H1 (cell line): ENCODE data around the gene PLA2G4D. TPM values are rescaled to one million over a fixed set of nuclear protein-coding genes. Genes with fewer than 3 reads are reported as not detected.
A peak's percentile ranks its signal among the peaks of the same experiment; 100 is the strongest.

ENCODE experiments used
- CTCF ChIA-PET: fragments of 300-600 bp; sonication (Branson Sonifier 250); formaldehyde crosslinking; loops from one replicate; lab custom pipeline; 2021; ENCODE audit not compliant: partially characterized antibody; lab: Charles Lee
- POLR2A ChIA-PET: fragments of 300-600 bp; sonication (Branson Sonifier 250); formaldehyde crosslinking; loops from one replicate; lab custom pipeline; 2021; ENCODE audit warnings: inconsistent platforms; ENCODE audit not compliant: partially characterized antibody; lab: Charles Lee
- DNase-seq, 2 experiments: peaks; one replicate each; pipeline versions ENCODE4 v3.0.0 to v3.0.0-alpha.2; 2010 to 2022; ENCODE audit warnings: low spot score in 2 of 2, low read depth in 1 of 2, mixed read lengths in 1 of 2
- FAIRE-seq: peaks from 2 replicates; lab custom pipeline; 2011; peaks lifted over from hg19 to GRCh38; lab: Jason Lieb, UNC
- H2AFZ ChIP-seq: 2 replicates; pipeline ENCODE4 v1.8.1; 2012; ENCODE audit warnings: low read length, inconsistent platforms
- H2AK5ac ChIP-seq: 2 replicates; pipeline ENCODE4 v1.6.1; 2013; ENCODE audit warnings: low read depth, low read length
- H2BK120ac ChIP-seq: replicated peaks from 2 replicates; pipeline ENCODE3; 2013; ENCODE audit warnings: low read depth, low read length, inconsistent platforms
- H2BK12ac ChIP-seq: 2 replicates; pipeline ENCODE4 v1.6.1; 2013; ENCODE audit warnings: low read depth, low read length
- H2BK15ac ChIP-seq: 2 replicates; pipeline ENCODE4 v1.6.1; 2013; ENCODE audit warnings: low read length
- H2BK20ac ChIP-seq: 2 replicates; pipeline ENCODE4 v1.6.1; 2013; ENCODE audit warnings: low read length
- H2BK5ac ChIP-seq: 2 replicates; pipeline ENCODE4 v1.6.1; 2013; ENCODE audit warnings: low read depth, low read length
- H3K14ac ChIP-seq: 2 replicates; pipeline ENCODE4 v1.6.1; 2013; ENCODE audit warnings: inconsistent platforms; ENCODE audit not compliant: insufficient read length
- H3K18ac ChIP-seq: 2 replicates; pipeline ENCODE4 v1.6.1; 2013; ENCODE audit warnings: low read length; ENCODE audit errors: extremely low read depth
- H3K23ac ChIP-seq: 2 replicates; pipeline ENCODE4 v1.6.1; 2013; ENCODE audit warnings: inconsistent platforms; ENCODE audit not compliant: insufficient read length
- H3K23me2 ChIP-seq: 2 replicates; pipeline ENCODE4 v1.6.1; 2013; ENCODE audit warnings: low read depth, low read length
- H3K27ac ChIP-seq: 2 replicates; pipeline ENCODE4 v1.6.1; 2011; ENCODE audit warnings: low read depth, low read length, inconsistent platforms
- H3K27me3 ChIP-seq, 4 experiments: replicated peaks in 1 of 4; 1 replicate in 1 of 4; 2 replicates in 3 of 4; pipeline versions ENCODE4 v1.6.1 to v1.8.1; 2011 to 2013; ENCODE audit warnings: low read length in 3 of 4, mild to moderate bottlenecking in 3 of 4, inconsistent platforms in 2 of 4, mixed read lengths in 2 of 4, moderate library complexity in 1 of 4; ENCODE audit not compliant: control insufficient read depth in 3 of 4, insufficient read depth in 3 of 4; ENCODE audit errors: extremely low read depth in 1 of 4
- H3K36me3 ChIP-seq, 4 experiments: 2 replicates each; pipeline versions ENCODE4 v1.6.1 to v1.8.1; 2011 to 2013; ENCODE audit warnings: mild to moderate bottlenecking in 4 of 4, low read length in 3 of 4, moderate library complexity in 2 of 4, control low read depth in 1 of 4, inconsistent platforms in 1 of 4; ENCODE audit not compliant: insufficient read depth in 4 of 4, control insufficient read depth in 2 of 4
- H3K4ac ChIP-seq: replicated peaks from 2 replicates; pipeline ENCODE3; 2013; ENCODE audit warnings: low read length, low read depth, mixed read lengths, inconsistent platforms; ENCODE audit not compliant: insufficient read length
- H3K4me1 ChIP-seq, 4 experiments: replicated peaks in 1 of 4; 1 replicate in 1 of 4; 2 replicates in 3 of 4; pipeline versions ENCODE4 v1.6.1 to v1.8.1; 2011 to 2013; ENCODE audit warnings: low read length in 3 of 4, inconsistent platforms in 2 of 4, mixed read lengths in 1 of 4; ENCODE audit not compliant: insufficient read depth in 4 of 4, control insufficient read depth in 3 of 4
- H3K4me2 ChIP-seq, 2 experiments: 2 replicates each; pipeline versions ENCODE4 v1.6.1 to v1.8.1; 2011 to 2013; ENCODE audit warnings: low read depth in 2 of 2, low read length in 2 of 2, control low read depth in 1 of 2, inconsistent platforms in 1 of 2, mild to moderate bottlenecking in 1 of 2; ENCODE audit not compliant: insufficient read depth in 1 of 2
- H3K4me3 ChIP-seq, 4 experiments: fragments of 200-600, 300-600 bp in 1 of 4; sonication (generic), shearing (Covaris generic), sonication (Bioruptor Twin) in 1 of 4; 2 replicates each; pipeline versions ENCODE4 v1.5.1 to v1.8.1; 2011 to 2016; ENCODE audit warnings: low read length in 4 of 4, low read depth in 3 of 4, control low read depth in 2 of 4, inconsistent platforms in 2 of 4, mild to moderate bottlenecking in 2 of 4, mixed read lengths in 1 of 4, moderate library complexity in 1 of 4; ENCODE audit not compliant: insufficient read depth in 2 of 4; ENCODE audit errors: extremely low read depth in 1 of 4
- H3K56ac ChIP-seq: replicated peaks from 2 replicates; pipeline ENCODE3; 2013; ENCODE audit warnings: low read depth, mild to moderate bottlenecking, mixed read lengths, low read length, inconsistent platforms; ENCODE audit not compliant: insufficient read length
- H3K79me1 ChIP-seq: 2 replicates; pipeline ENCODE4 v1.6.1; 2013; ENCODE audit warnings: low read depth, low read length, control low read depth
- H3K79me2 ChIP-seq, 2 experiments: 2 replicates each; pipeline versions ENCODE4 v1.6.1 to v1.8.1; 2012 to 2013; ENCODE audit warnings: low read length in 2 of 2, mild to moderate bottlenecking in 2 of 2, inconsistent platforms in 1 of 2; ENCODE audit not compliant: insufficient read depth in 2 of 2, control insufficient read depth in 1 of 2
- H3K9ac ChIP-seq, 4 experiments: replicated peaks in 1 of 4; 1 replicate in 1 of 4; 2 replicates in 3 of 4; pipeline versions ENCODE4 v1.6.1 to v1.8.1; 2011 to 2013; ENCODE audit warnings: low read depth in 3 of 4, low read length in 3 of 4, control low read depth in 2 of 4, mild to moderate bottlenecking in 2 of 4, moderate library complexity in 2 of 4, inconsistent platforms in 1 of 4; ENCODE audit errors: extremely low read depth in 1 of 4
- H3K9me3 ChIP-seq, 2 experiments: 2 replicates each; pipeline versions ENCODE4 v1.6.1 to v1.8.1; 2012 to 2013; ENCODE audit warnings: mild to moderate bottlenecking in 2 of 2, moderate library complexity in 2 of 2, control low read depth in 1 of 2, inconsistent platforms in 1 of 2, low read depth in 1 of 2, low read length in 1 of 2, mixed read lengths in 1 of 2; ENCODE audit not compliant: insufficient read depth in 2 of 2
- H4K20me1 ChIP-seq, 2 experiments: replicated peaks in 1 of 2; 2 replicates each; pipeline versions ENCODE3 to v1.8.1; 2011 to 2013; ENCODE audit warnings: inconsistent platforms in 2 of 2, low read length in 2 of 2, mild to moderate bottlenecking in 1 of 2; ENCODE audit not compliant: insufficient read depth in 2 of 2, control insufficient read depth in 1 of 2
- H4K5ac ChIP-seq: 2 replicates; pipeline ENCODE4 v1.6.1; 2013; ENCODE audit warnings: low read length, low read depth, mixed read lengths, inconsistent platforms; ENCODE audit not compliant: insufficient read length
- H4K8ac ChIP-seq: 2 replicates; pipeline ENCODE4 v1.8.0; 2013; ENCODE audit warnings: mild to moderate bottlenecking, moderate library complexity, low read length, inconsistent platforms; ENCODE audit not compliant: insufficient read depth; ENCODE audit errors: extremely low read depth
- H4K91ac ChIP-seq: replicated peaks from 2 replicates; pipeline ENCODE3; 2013; ENCODE audit warnings: low read length, mixed read lengths, inconsistent platforms; ENCODE audit not compliant: insufficient read length
- CBX5 ChIP-seq: fragments of 300-800, 300-1000 bp; sonication (generic); IDR thresholded peaks from 2 replicates; pipeline ENCODE4 v1.7.1; 2016; ENCODE audit warnings: antibody characterized with exemption, low read length, low read depth
- WGBS, 2 experiments: shearing (Covaris generic) in 1 of 2; methylation state at CpG; one replicate each; pipeline versions ENCODE4 v1.1.6 to v1.1.7; 2013 to 2015; ENCODE audit warnings: low lambda C conversion rate in 2 of 2, mixed read lengths in 2 of 2, inconsistent platforms in 1 of 2, low coverage in 1 of 2, missing lambda C conversion rate in 1 of 2; ENCODE audit not compliant: insufficient replicate concordance in 2 of 2, insufficient coverage in 1 of 2, insufficient read length in 1 of 2; ENCODE audit errors: extremely low coverage in 1 of 2, missing lambda C conversion rate in 1 of 2; 5-methylcytosine and 5-hydroxymethylcytosine counted together
- polyA plus RNA-seq, 7 experiments: library from polyadenylated mRNA; depleted of rRNA in 3 of 7; stranded (reverse) in 5 of 7; unstranded in 2 of 7; fragments of >200 nt in 5 of 7; fragments of 200-250 nt in 2 of 7; gene quantifications; 1 replicate in 5 of 7; 2 replicates in 1 of 7; 4 replicates in 1 of 7; pipeline versions ENCODE4 v1.2.1 to v1.2.3, GENCODE V29; 2011 to 2013; ENCODE audit warnings: missing spikeins in 2 of 7, mixed read lengths in 2 of 7
- total RNA-seq: library from RNA; stranded (reverse); fragmentation: NEBNext Ultra II Directional; extraction: Animal tissue kit (Norgen Biotek cat#: 25700); gene quantifications from 2 replicates; pipeline ENCODE4 v1.2.1, GENCODE V29; 2021

Gene PLA2G4D
- total and polyA plus RNA-seq, 2 of the 8 experiments (the other 6 are each of a cell fraction or from before 2014, with no cell fraction given) = 0.07 to 0.18 TPM

- Histone ChIP-seq H3K27me3 (no peaks in the 10 kb centered on the region; a peak in 1 of 7 replicates), H3K27ac (no peak overlapping the region), H3K23ac (no peak overlapping the region), H2BK120ac (no peak overlapping the region), H3K9ac (no peak overlapping the region), H3K9me3 (peaks cover 0 to 3% of the 10 kb centered on the region in 2 experiments; a peak in 1 of 4 replicates), H4K20me1 (no peaks in the 10 kb centered on the region), H3K4me3 (no peak overlapping the region), H3K18ac (no peak overlapping the region), H3K4me1 (peaks cover 2 to 4% (median 3%) of the 10 kb centered on the region in 4 experiments; a peak in 5 of 7 replicates), H2AK5ac (no peak overlapping the region), H3K14ac (no peak overlapping the region), H3K36me3 (no peaks in the 10 kb centered on the region), H2AFZ (no peak overlapping the region), H4K5ac (no peak overlapping the region), H4K91ac (no peak overlapping the region), H3K23me2 (peaks cover 3% of the 10 kb centered on the region; the same call in 1 of the 2 replicates), H2BK12ac (no peak overlapping the region), H4K8ac (no peak overlapping the region), H2BK5ac (no peak overlapping the region), H2BK15ac (peak overlapping the region; percentile 72; the same call in 1 of the 2 replicates), H3K79me1 (no peaks in the 10 kb centered on the region), H3K79me2 (no peaks in the 10 kb centered on the region), H3K4ac (no peak overlapping the region), H3K56ac (no peak overlapping the region), H2BK20ac (no peak overlapping the region), H3K4me2 (no peak overlapping the region)
- FAIRE-seq = no peak
- TF ChIP-seq CBX5 = no peak
- 92% methylated on average over 8 of the region's 9 CpGs; no CpG with 5 or more reads in 1 of the 2 experiments for WGBS, 2 experiments
- ChIA-PET CTCF (interaction anchor here (1.2 to 3.2 kb wide), 7 partner anchors 9 to 117 kb away, joined by 3 to 18 read pairs (median 4); no protein-coding TSS in a partner anchor), POLR2A (interaction anchor here (1.2 to 1.9 kb wide), 2 partner anchors 10 to 12 kb away, joined by 3 to 7 read pairs; no protein-coding TSS in a partner anchor)
- DNase-seq = no peak
These were observed 57.4 kb downstream of the PLA2G4D start for GRCh38 chr15:42036966-42037365.
